Measurements from ENCODE around the gene TAF1.
"Not testable (repeated sequence)": the region's sequence is repeated elsewhere in the genome, so short reads cannot be mapped to it uniquely, and the experiment has no call there.

TAF1 gene

GRCh38 chrX:71496476-71496875 is 130.3 kb downstream of the TAF1 start:
- FAIRE-seq (no peak), DNase-seq (ENCODE audit: low spot score) (no peak)

DNA sequence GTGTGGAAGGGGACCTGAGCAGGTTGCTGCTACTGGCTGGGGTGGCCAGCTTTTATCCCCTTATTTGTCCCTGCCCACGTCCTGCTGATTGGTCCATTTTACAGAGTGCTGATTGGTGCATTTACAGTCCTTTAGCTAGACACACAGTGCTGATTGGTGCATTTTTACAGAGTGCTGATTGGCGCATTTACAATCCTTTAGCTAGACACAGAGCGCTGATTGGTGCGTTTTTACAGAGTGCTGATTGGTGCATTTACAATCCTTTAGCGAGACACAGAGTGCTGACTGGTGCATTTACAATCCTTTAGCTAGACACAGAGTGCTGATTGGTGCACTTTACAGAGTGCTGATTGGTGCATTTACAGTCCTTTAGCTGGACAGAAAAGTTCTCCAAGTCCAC is 135.9 kb downstream of the TAF1 start:
- not testable (repeated sequence) for FAIRE-seq; DNase-seq (ENCODE audit: low spot score)

DNA sequence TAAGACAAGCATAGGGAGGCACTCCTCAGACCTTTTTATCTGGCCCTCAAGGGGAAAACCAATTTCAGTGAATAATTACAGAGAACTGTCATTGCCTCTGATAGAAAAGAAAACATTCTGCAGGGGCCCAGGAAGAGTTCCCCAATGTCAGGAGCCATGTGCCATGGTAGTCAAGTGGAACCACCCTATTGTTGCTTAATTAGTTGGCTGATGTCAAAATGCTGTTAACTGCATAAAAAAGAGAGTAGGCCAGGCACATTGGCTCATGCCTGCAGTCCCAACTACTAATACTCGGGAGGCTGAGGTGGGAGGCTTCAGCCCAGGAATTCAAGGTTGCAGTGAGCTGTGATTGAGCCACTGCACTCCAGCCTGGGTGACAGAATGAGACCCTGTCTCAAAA is 138.2 kb downstream of the TAF1 start:
- no peak for DNase-seq (ENCODE audit: low spot score)
- no peak for FAIRE-seq

DNA sequence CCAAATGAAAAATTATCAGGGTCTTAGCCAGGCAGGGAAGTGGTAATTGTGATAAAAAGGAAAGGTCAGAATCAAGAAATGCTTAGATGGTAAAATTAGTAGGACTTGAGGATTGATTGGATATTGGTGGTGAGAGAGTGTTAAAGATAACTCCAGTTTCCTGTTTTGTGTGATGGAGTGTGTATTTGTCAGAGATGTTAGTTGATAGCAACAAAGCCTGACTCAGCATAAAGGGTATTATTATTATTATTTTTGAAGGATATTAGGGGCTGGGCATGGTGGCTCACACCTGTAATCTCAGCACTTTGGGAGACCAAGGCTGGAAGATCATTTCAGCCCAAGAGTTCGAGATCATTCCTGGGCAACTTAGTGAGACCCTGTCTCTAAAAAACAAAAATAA is 143.1 kb downstream of the TAF1 start:
- DNase-seq (ENCODE audit: low spot score): no peak
- no peak for FAIRE-seq

DNA sequence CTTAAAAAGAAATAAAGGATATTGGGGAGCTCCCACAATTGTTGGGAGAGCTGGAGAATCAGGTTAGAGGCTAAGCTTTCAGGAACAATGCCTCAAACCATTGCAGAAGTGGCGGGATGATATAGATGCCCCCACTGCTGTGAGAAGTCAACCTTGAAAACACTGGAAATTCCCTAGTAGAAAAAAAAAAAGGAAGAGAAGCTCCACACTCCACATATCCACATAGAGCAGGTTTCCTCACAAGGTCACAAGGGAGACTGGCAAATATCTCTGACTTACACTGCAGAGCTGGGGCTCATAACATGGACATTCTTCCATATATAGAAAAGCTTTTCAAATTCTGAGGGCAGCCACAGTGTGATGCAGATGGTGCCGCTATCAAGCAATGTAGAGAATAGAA is 144.0 kb downstream of the TAF1 start:
- DNase-seq (ENCODE audit: low spot score) (no peak), FAIRE-seq (no peak)

- not testable (repeated sequence) for DNase-seq (ENCODE audit: low spot score)
Observed at GRCh38 chrX:71513731-71514130, 147.6 kb downstream of the TAF1 start.

DNA sequence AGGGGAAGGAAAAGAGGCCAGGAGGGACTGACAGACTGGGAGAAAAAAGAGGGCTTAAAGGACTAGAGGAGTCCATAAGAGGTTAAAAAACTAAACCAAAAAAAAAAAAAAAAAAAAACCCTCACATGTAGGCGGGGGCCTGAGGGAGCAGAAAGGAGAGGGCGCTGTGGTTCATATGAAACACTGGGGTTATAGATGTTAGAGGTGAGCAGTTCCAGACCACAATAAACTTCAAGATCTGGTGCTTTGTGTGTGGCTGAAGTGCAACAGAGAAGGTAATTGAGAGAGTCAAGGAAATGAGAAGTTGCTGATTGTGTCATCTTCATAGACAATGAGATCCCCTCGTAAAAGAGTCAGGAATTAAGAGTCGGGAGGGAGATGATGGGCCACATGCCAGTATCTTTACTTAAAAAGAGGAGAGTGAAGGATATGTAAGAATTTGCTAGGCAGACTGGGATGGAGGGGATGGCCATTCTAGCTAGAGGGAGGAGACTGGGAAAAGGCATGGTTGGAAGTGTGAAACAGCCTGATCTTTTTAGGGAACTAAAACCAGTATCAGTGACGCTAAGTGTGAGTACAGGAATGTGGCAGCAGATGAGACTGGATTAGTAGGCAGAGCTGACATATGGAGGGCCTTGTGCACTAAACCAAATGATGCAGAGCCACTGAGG is 148.3 kb downstream of the TAF1 start:
- no peak for FAIRE-seq
- no peak for DNase-seq (ENCODE audit: low spot score)

More at GRCh38 chrX:71513731-71514130, 147.6 kb downstream of the TAF1 start:
- FAIRE-seq: not testable (repeated sequence)

GRCh38 chrX:71515038-71515396 is 148.9 kb downstream of the TAF1 start:
- DNase-seq (ENCODE audit: low spot score) (no peak), FAIRE-seq (no peak)

Measured in RCC 7860 (cell line).